Smooth muscle cell (in vitro differentiated cells): Measurements from ENCODE around the gene GTPBP2. TPM values are rescaled to one million over a fixed set of nuclear protein-coding genes. Genes with fewer than 3 reads are reported as not detected.

Source experiments
- DNase-seq: peaks from one replicate; lab custom pipeline; 2025; ENCODE audit not compliant: unreplicated experiment; lab: John Stamatoyannopoulos, UW
- H2AFZ ChIP-seq: fragments of 200-600 bp; sonication (generic); 2 replicates; pipeline ENCODE4 v1.6.0; 2016; ENCODE audit warnings: antibody characterized with exemption, low read depth, mild to moderate bottlenecking
- H3F3A ChIP-seq: fragments of 200-600 bp; sonication (generic); 2 replicates; pipeline ENCODE4 v1.6.0; 2017; ENCODE audit warnings: antibody characterized with exemption, low read depth
- H3K27ac ChIP-seq: fragments of 200-600 bp; sonication (generic); 2 replicates; pipeline ENCODE4 v1.5.1; 2016; ENCODE audit warnings: low read depth, mild to moderate bottlenecking
- H3K27me3 ChIP-seq: fragments of 200-600 bp; sonication (generic); 2 replicates; pipeline ENCODE4 v1.6.1; 2016; ENCODE audit warnings: low read depth, mild to moderate bottlenecking
- H3K36me3 ChIP-seq: fragments of 200-600 bp; sonication (generic); 2 replicates; pipeline ENCODE4 v1.5.1; 2016; ENCODE audit warnings: low read depth
- H3K4me1 ChIP-seq: fragments of 200-600 bp; sonication (generic); 2 replicates; pipeline ENCODE4 v1.5.1; 2016; ENCODE audit warnings: low read depth
- H3K4me2 ChIP-seq: fragments of 200-600 bp; sonication (generic); 2 replicates; pipeline ENCODE4 v1.6.0; 2016; ENCODE audit warnings: mild to moderate bottlenecking
- H3K4me3 ChIP-seq: fragments of 200-600 bp; sonication (generic); 2 replicates; pipeline ENCODE4 v1.5.1; 2016; ENCODE audit warnings: mild to moderate bottlenecking
- H3K79me2 ChIP-seq: fragments of 200-600 bp; sonication (generic); 2 replicates; pipeline ENCODE4 v1.6.0; 2016; ENCODE audit warnings: low read depth, mild to moderate bottlenecking
- H3K9ac ChIP-seq: fragments of 200-600 bp; sonication (generic); 2 replicates; pipeline ENCODE4 v1.6.0; 2016; ENCODE audit warnings: low read depth
- H3K9me3 ChIP-seq: fragments of 200-600 bp; sonication (generic); replicated peaks from 2 replicates; pipeline ENCODE4 v1.5.1; 2016; ENCODE audit warnings: low read depth
- H4K20me1 ChIP-seq: fragments of 200-600 bp; sonication (generic); 2 replicates; pipeline ENCODE4 v1.6.0; 2016; ENCODE audit warnings: low read depth
- WGBS: methylation state at CpG from one replicate; pipeline ENCODE4 v1.1.7; 2016; ENCODE audit warnings: low lambda C conversion rate; 5-methylcytosine and 5-hydroxymethylcytosine counted together
- polyA plus RNA-seq: library from polyadenylated mRNA; unstranded; fragments of >200 nt; fragmentation: Nextera tagmentation; extraction: Ambion mirVana; gene quantifications from 2 replicates; pipeline ENCODE4 v1.2.1, GENCODE V29; 2016
- total RNA-seq: library from RNA; depleted of rRNA; stranded (reverse); fragments of >200 nt; gene quantifications from 2 replicates; pipeline ENCODE4 v1.2.3, GENCODE V29; 2014
- TF ChIP-seq, protein P1 (sequence below): fragments of 200-600 bp; sonication (generic); IDR thresholded peaks from 2 replicates; pipeline ENCODE4 v1.5.1; 2017; ENCODE audit warnings: borderline replicate concordance, mild to moderate bottlenecking, antibody characterized with exemption; ENCODE audit not compliant: insufficient read depth, poor library complexity, severe bottlenecking

The GTPBP2 gene
- total and polyA plus RNA-seq, 2 experiments from 2014 or later = 18.3 to 53.7 TPM

DNA sequence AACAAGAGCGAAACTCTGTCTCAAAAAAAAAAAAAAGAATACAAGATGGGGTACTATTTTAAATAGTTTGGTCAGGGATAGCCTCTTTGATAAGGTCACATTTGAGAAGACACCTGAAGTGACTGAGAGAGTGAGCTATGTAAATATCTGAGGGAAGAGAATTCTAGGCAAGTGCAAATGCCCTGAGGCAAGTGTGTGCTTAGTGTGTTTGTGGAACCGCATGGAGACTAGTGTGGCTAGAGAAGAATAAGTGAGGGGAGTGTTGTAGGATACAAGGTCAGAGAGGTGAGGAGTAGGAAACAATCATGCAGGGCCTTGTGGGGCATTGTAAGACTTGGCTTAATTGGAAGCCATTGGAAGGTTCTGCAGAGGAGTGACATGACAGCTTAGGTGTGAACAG lies 19.2 kb upstream of the GTPBP2 start:
- no peak for DNase-seq
- Histone ChIP-seq H4K20me1 (no peaks in the 10 kb centered on the region), H3K9ac (no peak overlapping the region), H3K36me3 (no peaks in the 10 kb centered on the region), H3K4me3 (no peak overlapping the region), H3K27me3 (no peaks in the 10 kb centered on the region), H3K9me3 (no peaks in the 10 kb centered on the region), H3F3A (peaks cover 15% of the 10 kb centered on the region), H2AFZ (no peak overlapping the region), H3K4me2 (no peak overlapping the region), H3K27ac (no peak overlapping the region), H3K79me2 (no peaks in the 10 kb centered on the region), H3K4me1 (peaks cover 4% of the 10 kb centered on the region)
- TF ChIP-seq, protein P1, sequence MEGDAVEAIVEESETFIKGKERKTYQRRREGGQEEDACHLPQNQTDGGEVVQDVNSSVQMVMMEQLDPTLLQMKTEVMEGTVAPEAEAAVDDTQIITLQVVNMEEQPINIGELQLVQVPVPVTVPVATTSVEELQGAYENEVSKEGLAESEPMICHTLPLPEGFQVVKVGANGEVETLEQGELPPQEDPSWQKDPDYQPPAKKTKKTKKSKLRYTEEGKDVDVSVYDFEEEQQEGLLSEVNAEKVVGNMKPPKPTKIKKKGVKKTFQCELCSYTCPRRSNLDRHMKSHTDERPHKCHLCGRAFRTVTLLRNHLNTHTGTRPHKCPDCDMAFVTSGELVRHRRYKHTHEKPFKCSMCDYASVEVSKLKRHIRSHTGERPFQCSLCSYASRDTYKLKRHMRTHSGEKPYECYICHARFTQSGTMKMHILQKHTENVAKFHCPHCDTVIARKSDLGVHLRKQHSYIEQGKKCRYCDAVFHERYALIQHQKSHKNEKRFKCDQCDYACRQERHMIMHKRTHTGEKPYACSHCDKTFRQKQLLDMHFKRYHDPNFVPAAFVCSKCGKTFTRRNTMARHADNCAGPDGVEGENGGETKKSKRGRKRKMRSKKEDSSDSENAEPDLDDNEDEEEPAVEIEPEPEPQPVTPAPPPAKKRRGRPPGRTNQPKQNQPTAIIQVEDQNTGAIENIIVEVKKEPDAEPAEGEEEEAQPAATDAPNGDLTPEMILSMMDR = no peak
- 97% methylated on average over 2 of the region's 2 CpGs for WGBS

DNA sequence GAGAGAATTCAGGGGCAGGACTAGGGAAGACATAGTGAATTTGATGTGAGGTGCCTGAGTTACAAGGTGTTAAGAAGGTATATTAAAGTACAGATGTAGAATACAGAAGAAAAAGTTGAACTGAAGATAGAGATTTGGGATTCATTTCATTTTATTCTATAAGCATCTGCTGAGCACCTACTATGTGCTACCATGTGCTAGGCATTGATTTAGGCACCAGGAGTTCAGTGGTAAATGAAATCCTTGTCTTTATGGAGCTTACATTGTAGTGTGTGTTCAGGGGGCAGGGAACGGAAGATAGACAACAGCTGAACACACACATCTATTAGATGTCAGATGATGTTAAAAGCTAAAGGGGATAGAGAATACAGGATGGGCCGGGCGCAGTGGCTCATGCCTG lies 18.5 kb upstream of the GTPBP2 start:
- WGBS = 100% methylated on average over 3 of the region's 3 CpGs
- Histone ChIP-seq H3K9me3 (no peaks in the 10 kb centered on the region), H3K4me3 (no peak overlapping the region), H3K4me1 (peaks cover 4% of the 10 kb centered on the region), H3K27me3 (no peaks in the 10 kb centered on the region), H4K20me1 (no peaks in the 10 kb centered on the region), H3K9ac (no peak overlapping the region), H2AFZ (no peak overlapping the region), H3K4me2 (no peak overlapping the region), H3F3A (peaks cover 15% of the 10 kb centered on the region), H3K79me2 (no peaks in the 10 kb centered on the region), H3K27ac (no peak overlapping the region), H3K36me3 (no peaks in the 10 kb centered on the region)
- DNase-seq = no peak
- TF ChIP-seq, protein P1 = no peak

DNA sequence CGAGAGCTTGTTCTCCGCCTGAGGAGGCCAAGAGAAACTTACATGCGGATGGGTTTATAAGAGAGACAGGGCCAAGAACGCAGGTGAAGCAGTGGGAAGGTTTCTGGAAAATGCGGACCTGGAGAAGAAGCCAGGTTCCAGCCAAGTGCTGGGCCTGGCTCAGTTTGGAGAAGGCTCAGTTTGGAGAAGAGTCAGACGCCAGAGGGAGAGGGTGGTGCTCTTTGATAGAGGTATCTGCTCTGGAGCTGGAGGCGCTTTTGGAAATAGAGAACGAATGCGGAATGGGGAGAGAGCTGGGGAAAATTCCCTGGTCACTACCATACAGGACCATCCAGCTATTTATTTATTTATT lies 16.5 kb upstream of the GTPBP2 start:
- Histone ChIP-seq H3K4me2 (peak overlapping the region; percentile 89), H2AFZ (peak overlapping the region; percentile 82)

More for the DNA sequence above, 16.5 kb upstream of the GTPBP2 start:
- WGBS = 15% methylated on average over 9 of the region's 9 CpGs
- Histone ChIP-seq H3K4me1 (peaks cover 4% of the 10 kb centered on the region), H4K20me1 (peaks cover 13% of the 10 kb centered on the region), H3K9me3 (no peaks in the 10 kb centered on the region), H3K79me2 (peaks cover 8% of the 10 kb centered on the region), H3K4me3 (peak overlapping the region; percentile 73), H3K27ac (no peak overlapping the region), H3K9ac (no peak overlapping the region), H3F3A (peaks cover 23% of the 10 kb centered on the region), H3K36me3 (no peaks in the 10 kb centered on the region), H3K27me3 (no peaks in the 10 kb centered on the region)
- no peak for DNase-seq
- TF ChIP-seq, protein P1 = no peak
